ENCODE results near the gene CD83. TPM values are rescaled to one million over a fixed set of nuclear protein-coding genes. Genes with fewer than 3 reads are reported as not detected.
A peak's percentile ranks its signal among the peaks of the same experiment; 100 is the strongest.

CD83 gene
- polyA plus RNA-seq, 3 donors: 74.5 to 326 (median 84.7) TPM

DNA sequence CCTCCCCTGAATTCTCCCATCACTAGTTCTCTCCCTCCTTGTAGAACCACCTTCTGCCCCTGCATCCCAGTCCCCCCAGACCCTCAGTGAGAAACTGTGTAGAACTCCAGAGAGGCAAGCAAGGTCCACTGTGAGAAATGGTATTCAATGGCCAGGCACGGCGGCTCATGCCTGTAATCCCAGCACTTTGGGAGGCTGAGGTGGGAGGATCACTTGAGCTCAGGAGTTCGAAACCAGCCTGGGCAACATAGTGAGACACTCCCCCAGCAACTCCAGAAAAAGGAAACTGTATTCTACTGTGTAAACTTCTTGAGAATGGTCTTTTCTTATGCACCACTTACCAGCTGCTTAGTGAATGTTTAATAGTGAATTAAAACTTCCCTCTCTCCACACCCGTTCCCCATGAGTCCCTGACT is 8.2 kb upstream of the CD83 start:
- Mint-ChIP-seq H3K4me1 (peaks cover 27% of the 10 kb centered on the region), H3K27ac (peak overlapping the region; percentile 83 to 95 (median 94)), H3K4me3 (peak overlapping the region in 1 of 2 donors; percentile 80), H3K36me3 (peaks cover 0 to 6% of the 10 kb centered on the region in 2 donors), H3K9me3 (peaks cover 7 to 19% (median 15%) of the 10 kb centered on the region in 7 donors), H3K27me3 (ENCODE audit: low read depth in 3 of 3) (peaks cover 0 to 8% (median 2%) of the 10 kb centered on the region in 3 donors)
- no peak for TF ChIP-seq CTCF (IDR thresholded peaks at IDR 0.05)
- peaks cover 26% of the 10 kb centered on the region in 2 donors for H3K4me1 ChIP-seq (ENCODE audit: control insufficient read depth in 1 of 2, insufficient read depth in 2 of 2, low read length in 2 of 2)
- H3K4me3 ChIP-seq (replicated peaks in 1 of 3; ENCODE audit: low read depth in 2 of 3, low read length in 3 of 3): peak overlapping the region in 1 of 3 experiments; percentile 68
- intact Hi-C loops (cut with micrococcal nuclease): no loop called here
- no peaks in the 10 kb centered on the region for H3K27me3 ChIP-seq (ENCODE audit: control insufficient read depth in 2 of 2, insufficient read depth in 2 of 2, low read length in 2 of 2)
- no peaks in the 10 kb centered on the region for H3K36me3 ChIP-seq (replicated peaks in 1 of 2; ENCODE audit: control insufficient read depth in 1 of 2, insufficient read depth in 2 of 2, low read length in 2 of 2)
- no peaks in the 10 kb centered on the region for H3K79me2 ChIP-seq (ENCODE audit: insufficient read depth, low read length)
- H3K9me3 ChIP-seq (replicated peaks in 1 of 2; ENCODE audit: control insufficient read depth in 1 of 2, insufficient read depth in 1 of 2, low read length in 2 of 2): peaks cover 8 to 12% of the 10 kb centered on the region in 2 donors
- peak overlapping the region; percentile 89 for H2AFZ ChIP-seq (ENCODE audit: insufficient read depth, low read depth, low read length, poor library complexity, severe bottlenecking)
- no peaks in the 10 kb centered on the region for H4K20me1 ChIP-seq (ENCODE audit: insufficient read depth, low read length)
- peak overlapping the region; percentile 60 for H3K9ac ChIP-seq (ENCODE audit: insufficient read depth, low read length, poor library complexity, severe bottlenecking)
- no CpG with 5 or more reads among the region's 4 CpGs for WGBS (ENCODE audit: insufficient coverage)
- H3K27ac ChIP-seq (ENCODE audit: low read depth in 1 of 2, low read length in 2 of 2): peak overlapping the region; percentile 83 to 84
- DNase-seq: no peak
- peak overlapping the region; percentile 69 for H3K4me2 ChIP-seq (replicated peaks; ENCODE audit: extremely low read depth, low read length, poor library complexity, severe bottlenecking)

GRCh38 chr6:14110001-14110818 is 7.4 kb upstream of the CD83 start:
- Histone ChIP-seq H3K9me3 (replicated peaks in 1 of 2; ENCODE audit: control insufficient read depth in 1 of 2, insufficient read depth in 1 of 2, low read length in 2 of 2) (peaks cover 8 to 12% of the 10 kb centered on the region in 2 donors), H3K27ac (ENCODE audit: low read depth in 1 of 2, low read length in 2 of 2) (peak overlapping the region in 1 of 2 donors; percentile 84), H3K4me3 (replicated peaks in 1 of 3; ENCODE audit: low read depth in 2 of 3, low read length in 3 of 3) (no peak overlapping the region), H4K20me1 (ENCODE audit: insufficient read depth, low read length) (no peaks in the 10 kb centered on the region), H3K27me3 (ENCODE audit: control insufficient read depth in 2 of 2, insufficient read depth in 2 of 2, low read length in 2 of 2) (no peaks in the 10 kb centered on the region), H3K36me3 (replicated peaks in 1 of 2; ENCODE audit: control insufficient read depth in 1 of 2, insufficient read depth in 2 of 2, low read length in 2 of 2) (no peaks in the 10 kb centered on the region), H3K9ac (ENCODE audit: insufficient read depth, low read length, poor library complexity, severe bottlenecking) (no peak overlapping the region), H2AFZ (ENCODE audit: insufficient read depth, low read depth, low read length, poor library complexity, severe bottlenecking) (no peak overlapping the region), H3K4me1 (ENCODE audit: control insufficient read depth in 1 of 2, insufficient read depth in 2 of 2, low read length in 2 of 2) (peaks cover 26% of the 10 kb centered on the region in 2 donors), H3K79me2 (ENCODE audit: insufficient read depth, low read length) (no peaks in the 10 kb centered on the region), H3K4me2 (replicated peaks; ENCODE audit: extremely low read depth, low read length, poor library complexity, severe bottlenecking) (no peak overlapping the region)
- DNase-seq: no peak
- intact Hi-C loops (cut with micrococcal nuclease): no loop called here
- peaks cover 0 to 8% (median 0%) of the 10 kb centered on the region in 3 donors for H3K27me3 Mint-ChIP-seq (ENCODE audit: low read depth in 3 of 3)
- peaks cover 0 to 6% of the 10 kb centered on the region in 2 donors for H3K36me3 Mint-ChIP-seq
- peaks cover 27% of the 10 kb centered on the region for H3K4me1 Mint-ChIP-seq
- no peak for TF ChIP-seq CTCF (IDR thresholded peaks at IDR 0.05)
- peak overlapping the region in 3 of 7 donors; percentile 46 to 94 (median 89) for H3K27ac Mint-ChIP-seq
- WGBS (ENCODE audit: insufficient coverage): 84% methylated on average over 2 of the region's 11 CpGs
- no peak overlapping the region for H3K4me3 Mint-ChIP-seq
- H3K9me3 Mint-ChIP-seq: peaks cover 7 to 19% (median 15%) of the 10 kb centered on the region in 7 donors
